DND-41 (cell line): Measurements from ENCODE around the gene EDIL3.

Source experiments
- ATAC-seq: fragments of 200-7000 bp; cut with Tn5 transposase; 3 replicates; pipeline ENCODE4 v1.9.1; 2021; ENCODE audit warnings: low read depth; ENCODE audit not compliant: insufficient read depth
- DNase-seq: peaks from one replicate; pipeline ENCODE4 v3.0.0-alpha.2; 2020
- H2AFZ ChIP-seq: 2 replicates; pipeline ENCODE4 v1.6.0; 2012; ENCODE audit warnings: low read depth, low read length
- H3K27ac ChIP-seq: 2 replicates; pipeline ENCODE4 v1.5.1; 2012; ENCODE audit warnings: low read length, inconsistent platforms
- H3K27me3 ChIP-seq: fragments of 200-600 bp; sonication (generic); 2 replicates; pipeline ENCODE4 v1.6.0; 2012; ENCODE audit warnings: low read length, mild to moderate bottlenecking, inconsistent platforms; ENCODE audit not compliant: insufficient read depth, poor library complexity
- H3K36me3 ChIP-seq: 2 replicates; pipeline ENCODE4 v1.5.1; 2012; ENCODE audit warnings: low read length, inconsistent platforms; ENCODE audit not compliant: insufficient read depth
- H3K4me1 ChIP-seq: 2 replicates; pipeline ENCODE4 v1.5.1; 2012; ENCODE audit warnings: mild to moderate bottlenecking, low read length; ENCODE audit not compliant: insufficient read depth
- H3K4me2 ChIP-seq: 2 replicates; pipeline ENCODE4 v1.6.0; 2012; ENCODE audit warnings: mild to moderate bottlenecking, moderate library complexity, low read length, inconsistent platforms; ENCODE audit not compliant: insufficient read depth
- H3K4me3 ChIP-seq, 2 experiments: fragments of 200-600 bp in 1 of 2; shearing (Covaris generic) in 1 of 2; 2 replicates each; pipeline ENCODE4 v1.5.1; 2012 to 2016; ENCODE audit warnings: inconsistent platforms in 2 of 2, low read length in 2 of 2, mild to moderate bottlenecking in 2 of 2, low read depth in 1 of 2, moderate library complexity in 1 of 2
- H3K79me2 ChIP-seq: 2 replicates; pipeline ENCODE4 v1.6.0; 2012; ENCODE audit warnings: low read length, inconsistent platforms; ENCODE audit not compliant: insufficient read depth
- H3K9ac ChIP-seq: 2 replicates; pipeline ENCODE4 v1.6.0; 2012; ENCODE audit warnings: low read depth, mild to moderate bottlenecking, inconsistent platforms, low read length, moderate library complexity
- H3K9me3 ChIP-seq: 2 replicates; pipeline ENCODE4 v1.5.1; 2012; ENCODE audit warnings: low read length, moderate library complexity, mild to moderate bottlenecking, inconsistent platforms; ENCODE audit not compliant: insufficient read depth, severe bottlenecking
- H4K20me1 ChIP-seq: 2 replicates; pipeline ENCODE4 v1.6.0; 2012; ENCODE audit warnings: low read length; ENCODE audit not compliant: insufficient read depth
- EZH2 ChIP-seq: IDR thresholded peaks from 3 replicates; pipeline ENCODE4 v1.6.1; 2012; ENCODE audit warnings: borderline replicate concordance, low read depth, mild to moderate bottlenecking, moderate library complexity, low read length, inconsistent platforms; ENCODE audit not compliant: severe bottlenecking
- TF ChIP-seq, protein P1 (sequence below): IDR thresholded peaks from 2 replicates; pipeline ENCODE4 v1.5.1; 2012; ENCODE audit warnings: borderline replicate concordance, low read length, moderate library complexity, mild to moderate bottlenecking; ENCODE audit not compliant: poor library complexity, severe bottlenecking; ENCODE audit errors: extremely low read depth

EDIL3 gene

DNA sequence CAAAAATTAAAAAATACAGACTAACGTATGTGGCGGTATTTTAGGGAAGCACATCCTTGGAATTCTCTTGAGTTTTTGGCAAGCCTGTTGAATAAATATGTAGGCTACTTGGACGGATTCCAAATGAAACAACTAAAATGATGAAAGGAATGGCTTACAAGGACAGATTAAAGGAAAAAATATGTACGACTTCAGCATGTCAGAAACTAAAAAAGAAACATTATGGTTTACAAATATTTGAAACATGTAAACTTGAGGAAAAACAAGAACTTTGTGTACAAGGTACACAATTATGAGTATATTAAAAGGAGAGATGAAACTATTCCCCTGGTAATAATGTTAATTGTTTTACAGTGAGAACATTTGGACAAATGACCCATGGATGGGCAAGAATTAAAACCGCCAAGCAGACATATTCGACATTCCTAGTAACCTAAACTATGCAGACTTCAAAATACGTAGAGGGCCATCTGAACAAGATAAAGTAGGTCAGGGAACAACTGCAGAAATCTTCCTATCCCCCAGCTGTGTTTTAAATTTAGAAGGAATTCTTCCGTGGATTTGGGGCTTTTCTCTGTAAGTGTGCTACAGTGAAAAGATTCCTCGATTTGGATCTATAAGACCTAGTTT, 12.5 kb downstream of the EDIL3 start:
- no peaks in the 10 kb centered on the region for H3K36me3 ChIP-seq
- H3K4me2 ChIP-seq: no peak overlapping the region
- H4K20me1 ChIP-seq: no peaks in the 10 kb centered on the region
- ATAC-seq (no peak), DNase-seq (no peak)
- no peak overlapping the region for H3K4me3 ChIP-seq
- TF ChIP-seq, protein P1, sequence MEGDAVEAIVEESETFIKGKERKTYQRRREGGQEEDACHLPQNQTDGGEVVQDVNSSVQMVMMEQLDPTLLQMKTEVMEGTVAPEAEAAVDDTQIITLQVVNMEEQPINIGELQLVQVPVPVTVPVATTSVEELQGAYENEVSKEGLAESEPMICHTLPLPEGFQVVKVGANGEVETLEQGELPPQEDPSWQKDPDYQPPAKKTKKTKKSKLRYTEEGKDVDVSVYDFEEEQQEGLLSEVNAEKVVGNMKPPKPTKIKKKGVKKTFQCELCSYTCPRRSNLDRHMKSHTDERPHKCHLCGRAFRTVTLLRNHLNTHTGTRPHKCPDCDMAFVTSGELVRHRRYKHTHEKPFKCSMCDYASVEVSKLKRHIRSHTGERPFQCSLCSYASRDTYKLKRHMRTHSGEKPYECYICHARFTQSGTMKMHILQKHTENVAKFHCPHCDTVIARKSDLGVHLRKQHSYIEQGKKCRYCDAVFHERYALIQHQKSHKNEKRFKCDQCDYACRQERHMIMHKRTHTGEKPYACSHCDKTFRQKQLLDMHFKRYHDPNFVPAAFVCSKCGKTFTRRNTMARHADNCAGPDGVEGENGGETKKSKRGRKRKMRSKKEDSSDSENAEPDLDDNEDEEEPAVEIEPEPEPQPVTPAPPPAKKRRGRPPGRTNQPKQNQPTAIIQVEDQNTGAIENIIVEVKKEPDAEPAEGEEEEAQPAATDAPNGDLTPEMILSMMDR: no peak
- no peak for TF ChIP-seq EZH2
- no peaks in the 10 kb centered on the region for H3K9me3 ChIP-seq
- H3K27ac ChIP-seq: no peak overlapping the region
- no peak overlapping the region for H3K9ac ChIP-seq
- no peak overlapping the region for H2AFZ ChIP-seq
- no peaks in the 10 kb centered on the region for H3K4me1 ChIP-seq
- no peaks in the 10 kb centered on the region for H3K27me3 ChIP-seq
- H3K79me2 ChIP-seq: no peaks in the 10 kb centered on the region

DNA sequence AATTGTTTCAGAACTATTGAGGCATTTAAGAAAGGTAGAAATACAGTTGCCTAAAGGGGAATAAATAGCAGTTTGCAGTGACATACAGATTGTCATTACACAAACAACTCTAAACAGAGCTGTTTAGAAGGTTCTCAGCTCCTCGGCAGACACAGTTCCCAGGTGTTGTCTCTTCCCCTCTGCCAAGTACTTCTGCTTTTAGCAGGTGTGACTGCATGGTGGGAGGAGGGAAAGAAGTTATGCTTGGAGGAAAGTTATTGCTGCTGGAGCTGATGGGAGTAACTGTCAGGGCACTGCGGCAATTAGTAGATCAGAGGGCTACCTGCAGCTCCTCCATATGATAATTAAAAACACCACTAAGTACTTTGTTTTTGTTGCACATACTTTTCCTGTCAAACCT, 14.5 kb downstream of the EDIL3 start:
- Histone ChIP-seq H3K9ac (no peak overlapping the region), H3K9me3 (no peaks in the 10 kb centered on the region), H3K27me3 (no peaks in the 10 kb centered on the region), H3K4me2 (no peak overlapping the region), H3K36me3 (no peaks in the 10 kb centered on the region), H3K27ac (no peak overlapping the region), H3K79me2 (no peaks in the 10 kb centered on the region), H3K4me1 (no peaks in the 10 kb centered on the region), H4K20me1 (no peaks in the 10 kb centered on the region), H2AFZ (no peak overlapping the region), H3K4me3 (no peak overlapping the region)
- DNase-seq (no peak), ATAC-seq (no peak)
- TF ChIP-seq EZH2: no peak
- TF ChIP-seq, protein P1: no peak

DNA sequence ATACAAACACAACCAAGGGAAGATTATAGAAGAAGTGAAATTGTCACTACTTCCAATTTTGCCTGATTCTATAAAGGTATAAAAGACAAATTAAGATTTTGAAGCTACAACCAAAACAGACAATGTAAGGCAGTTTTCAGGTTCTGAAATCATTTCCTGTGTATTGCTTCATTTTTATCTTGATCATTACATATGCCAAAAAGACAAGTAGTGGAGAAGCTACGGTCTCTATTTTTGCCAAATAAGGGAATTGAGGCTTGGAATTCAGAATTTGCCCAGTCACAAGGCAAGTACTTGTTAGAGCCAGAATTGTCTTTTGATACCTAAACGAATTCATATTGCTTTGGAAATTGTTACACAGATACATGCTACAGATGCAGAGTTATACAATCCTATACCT, 20.6 kb downstream of the EDIL3 start:
- Histone ChIP-seq H3K79me2 (no peaks in the 10 kb centered on the region), H3K27ac (no peak overlapping the region), H3K36me3 (no peaks in the 10 kb centered on the region), H3K9ac (no peak overlapping the region), H2AFZ (no peak overlapping the region), H3K4me3 (no peak overlapping the region), H3K9me3 (no peaks in the 10 kb centered on the region), H3K27me3 (no peaks in the 10 kb centered on the region), H3K4me1 (no peaks in the 10 kb centered on the region), H3K4me2 (no peak overlapping the region), H4K20me1 (no peaks in the 10 kb centered on the region)
- no peak for ATAC-seq
- TF ChIP-seq, protein P1: no peak
- TF ChIP-seq EZH2: no peak
- no peak for DNase-seq
